Activated CD4-positive, alpha-beta T cell treated with anti-CD3 and anti-CD28 coated beads, Interleukin-2, amount 50 U/mL, for 4 hours (primary cell): Measurements from ENCODE around the gene FZD7.

ENCODE experiments used
- DNase-seq, 2 experiments: peaks; one replicate each; pipeline ENCODE4 v3.0.0-alpha.2; 2020

FZD7 gene

GRCh38 chr2:202014759-202015211, 18.9 kb upstream of the FZD7 start:
- DNase-seq: no peak

- DNase-seq: no peak
Observed at GRCh38 chr2:202015471-202015870, 18.2 kb upstream of the FZD7 start.

GRCh38 chr2:202016579-202017227, 17.0 kb upstream of the FZD7 start:
- no peak for DNase-seq

DNA sequence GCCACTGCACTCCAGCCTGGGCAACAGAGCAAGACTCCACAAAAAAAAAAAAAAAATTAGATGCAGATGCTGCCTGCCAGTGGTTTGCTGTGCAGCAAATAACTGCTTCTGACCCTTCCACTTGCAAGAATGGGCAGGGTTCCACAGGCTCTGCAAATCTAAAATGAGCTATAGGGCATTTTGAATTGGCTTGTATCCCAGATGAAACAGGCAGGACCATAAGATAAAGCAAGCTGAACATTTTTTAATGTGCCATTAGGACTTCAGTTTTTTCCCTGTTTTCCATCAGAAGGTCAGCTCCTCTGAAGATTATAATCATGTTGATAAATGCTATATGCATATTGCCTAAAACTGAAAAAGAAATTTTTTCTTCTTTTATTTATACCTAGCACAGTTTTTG, 15.7 kb upstream of the FZD7 start:
- DNase-seq: no peak

GRCh38 chr2:202018950-202019349, 14.7 kb upstream of the FZD7 start:
- no peak for DNase-seq

GRCh38 chr2:202019689-202020450, 13.8 kb upstream of the FZD7 start:
- DNase-seq: no peak

- DNase-seq: no peak
Observed at GRCh38 chr2:202022755-202023154, 10.9 kb upstream of the FZD7 start.

DNA sequence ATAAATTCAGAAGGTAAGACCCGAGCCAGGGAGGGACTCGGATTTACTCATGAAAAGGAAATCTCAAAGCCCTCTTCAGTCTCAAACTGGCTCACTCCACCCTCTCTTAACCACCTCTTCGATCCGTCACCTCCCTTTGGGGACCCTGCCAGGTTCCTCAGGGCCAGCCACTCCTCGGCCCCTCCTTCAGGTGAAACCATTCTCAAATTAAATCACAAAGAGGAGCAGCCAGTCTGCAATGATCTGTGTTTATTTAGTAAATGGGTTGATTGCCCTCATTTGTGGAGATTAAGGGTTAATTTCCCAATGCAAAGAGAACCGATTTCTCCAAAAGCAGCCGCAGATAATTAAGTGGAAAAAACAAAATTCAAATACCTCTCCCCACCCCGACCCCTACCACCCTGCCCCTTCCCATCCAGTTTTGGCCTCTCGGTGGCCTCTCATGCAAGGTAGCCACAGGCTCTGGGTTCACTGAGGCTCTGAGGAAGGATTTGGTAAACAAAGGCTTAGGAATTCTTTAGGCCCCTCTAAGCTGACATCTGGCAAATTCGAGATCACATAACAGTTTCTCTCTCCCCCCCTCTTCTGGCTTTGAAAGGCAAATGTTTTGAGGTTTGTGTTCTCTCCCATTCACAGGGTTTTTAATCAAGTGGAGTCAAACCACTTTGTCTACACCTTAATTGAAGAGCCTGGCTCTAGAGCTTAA, 10.3 kb upstream of the FZD7 start:
- no peak for DNase-seq

- no peak for DNase-seq
Observed at GRCh38 chr2:202023904-202024266, 9.8 kb upstream of the FZD7 start.

DNA sequence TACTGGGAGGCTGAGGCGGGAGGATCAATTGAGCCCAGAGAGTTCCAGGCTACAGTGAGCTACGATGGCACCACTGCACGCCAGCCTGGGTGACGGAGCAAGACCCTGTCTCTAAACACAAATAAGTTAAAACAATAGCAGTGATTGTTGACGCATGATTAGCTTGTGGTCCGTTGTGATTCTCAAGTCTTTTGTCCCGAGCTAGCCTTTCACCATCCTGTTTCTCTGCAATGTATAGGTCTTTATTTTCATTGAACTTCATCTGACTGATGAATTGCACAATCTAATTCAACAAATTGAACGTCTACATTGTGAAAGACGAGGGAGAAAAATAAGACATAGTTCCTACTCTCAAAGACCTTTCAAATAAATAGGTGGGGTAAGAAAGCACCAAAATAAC, 8.8 kb upstream of the FZD7 start:
- no peak for DNase-seq

- no peak for DNase-seq
Observed at GRCh38 chr2:202025816-202026215, 7.8 kb upstream of the FZD7 start.

DNA sequence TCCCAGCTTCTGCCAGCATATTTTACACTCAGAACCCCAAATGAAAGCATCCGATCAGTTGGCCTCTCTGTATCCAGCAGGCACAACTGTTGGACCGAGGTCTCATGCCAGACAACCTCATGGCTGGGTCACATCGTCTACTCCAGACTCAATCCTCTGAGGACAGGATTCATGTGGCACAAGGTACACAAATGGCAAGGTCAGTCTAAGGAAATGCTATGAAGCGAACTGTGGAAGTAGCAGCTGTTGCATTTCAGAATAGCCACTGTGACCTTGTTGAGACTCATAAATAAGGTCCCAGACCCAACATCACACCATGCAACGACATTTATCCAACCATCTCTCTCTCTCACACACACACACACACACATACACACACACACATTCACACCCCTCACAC, 7.1 kb upstream of the FZD7 start:
- no peak for DNase-seq

DNA sequence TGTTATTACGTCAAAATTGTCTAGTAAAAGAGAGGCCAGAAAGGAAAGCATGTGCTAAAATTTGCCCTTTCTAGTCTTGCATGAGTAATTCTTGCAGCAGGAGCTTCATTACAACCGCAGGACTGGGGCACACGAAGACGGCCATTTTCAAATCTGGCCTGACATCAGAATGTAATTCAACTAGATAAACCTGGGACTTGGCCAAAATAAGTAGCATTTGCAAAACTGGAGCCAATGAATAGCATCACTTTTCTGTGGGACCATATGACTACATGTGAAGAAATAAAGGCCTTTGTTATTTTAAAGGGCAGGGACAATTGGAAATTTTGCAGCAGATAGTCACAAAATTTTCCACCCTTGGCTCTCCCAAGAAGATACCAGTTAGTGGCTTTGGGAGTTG, 3.0 kb upstream of the FZD7 start:
- no peak for DNase-seq

GRCh38 chr2:202031246-202031951, 2.3 kb upstream of the FZD7 start:
- no peak for DNase-seq

DNA sequence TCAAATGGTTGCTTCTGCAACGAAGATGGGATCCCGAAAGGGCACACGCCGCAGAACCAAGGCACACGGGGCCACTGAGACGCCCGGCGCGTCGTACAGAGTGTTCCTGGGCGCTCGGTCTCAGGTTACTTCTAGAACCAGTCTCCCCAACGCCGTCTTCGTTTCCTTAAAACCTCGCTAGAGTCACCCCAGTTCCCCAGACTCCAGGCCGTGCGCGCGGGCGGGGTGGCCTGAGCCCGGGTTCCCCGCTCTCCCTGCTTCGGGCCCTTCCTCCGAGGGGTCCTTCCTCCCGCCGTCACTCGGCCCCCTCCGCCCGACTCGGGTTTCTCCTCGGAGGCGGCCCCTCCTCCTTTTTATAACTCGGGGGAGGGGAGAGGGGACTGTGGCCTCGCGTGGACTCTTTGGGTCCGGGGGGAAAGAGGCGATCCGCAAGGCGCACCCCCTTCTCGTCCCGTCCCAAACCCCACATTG, 774 bp upstream of the FZD7 start:
- DNase-seq: peak in 1 of 2 experiments; percentile 17

GRCh38 chr2:202034249-202035088, 814 bp downstream of the FZD7 start:
- peak in 1 of 2 experiments; percentile 14 for DNase-seq

DNA sequence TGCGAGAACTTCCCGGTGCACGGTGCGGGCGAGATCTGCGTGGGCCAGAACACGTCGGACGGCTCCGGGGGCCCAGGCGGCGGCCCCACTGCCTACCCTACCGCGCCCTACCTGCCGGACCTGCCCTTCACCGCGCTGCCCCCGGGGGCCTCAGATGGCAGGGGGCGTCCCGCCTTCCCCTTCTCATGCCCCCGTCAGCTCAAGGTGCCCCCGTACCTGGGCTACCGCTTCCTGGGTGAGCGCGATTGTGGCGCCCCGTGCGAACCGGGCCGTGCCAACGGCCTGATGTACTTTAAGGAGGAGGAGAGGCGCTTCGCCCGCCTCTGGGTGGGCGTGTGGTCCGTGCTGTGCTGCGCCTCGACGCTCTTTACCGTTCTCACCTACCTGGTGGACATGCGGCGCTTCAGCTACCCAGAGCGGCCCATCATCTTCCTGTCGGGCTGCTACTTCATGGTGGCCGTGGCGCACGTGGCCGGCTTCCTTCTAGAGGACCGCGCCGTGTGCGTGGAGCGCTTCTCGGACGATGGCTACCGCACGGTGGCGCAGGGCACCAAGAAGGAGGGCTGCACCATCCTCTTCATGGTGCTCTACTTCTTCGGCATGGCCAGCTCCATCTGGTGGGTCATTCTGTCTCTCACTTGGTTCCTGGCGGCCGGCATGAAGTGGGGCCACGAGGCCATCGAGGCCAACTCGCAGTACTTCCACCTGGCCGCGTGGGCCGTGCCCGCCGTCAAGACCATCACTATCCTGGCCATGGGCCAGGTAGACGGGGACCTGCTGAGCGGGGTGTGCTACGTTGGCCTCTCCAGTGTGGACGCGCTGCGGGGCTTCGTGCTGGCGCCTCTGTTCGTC, 1.7 kb downstream of the FZD7 start:
- no peak for DNase-seq

GRCh38 chr2:202035941-202036372, 2.3 kb downstream of the FZD7 start:
- DNase-seq: no peak

GRCh38 chr2:202036601-202037037, 3.0 kb downstream of the FZD7 start:
- no peak for DNase-seq

DNA sequence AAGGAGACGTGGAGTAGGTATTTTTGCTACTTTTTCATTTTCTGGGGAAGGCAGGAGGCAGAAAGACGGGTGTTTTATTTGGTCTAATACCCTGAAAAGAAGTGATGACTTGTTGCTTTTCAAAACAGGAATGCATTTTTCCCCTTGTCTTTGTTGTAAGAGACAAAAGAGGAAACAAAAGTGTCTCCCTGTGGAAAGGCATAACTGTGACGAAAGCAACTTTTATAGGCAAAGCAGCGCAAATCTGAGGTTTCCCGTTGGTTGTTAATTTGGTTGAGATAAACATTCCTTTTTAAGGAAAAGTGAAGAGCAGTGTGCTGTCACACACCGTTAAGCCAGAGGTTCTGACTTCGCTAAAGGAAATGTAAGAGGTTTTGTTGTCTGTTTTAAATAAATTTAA, 3.4 kb downstream of the FZD7 start:
- no peak for DNase-seq
